ENCODE data around the gene SLC35G2. TPM values are rescaled to one million over a fixed set of nuclear protein-coding genes. Genes with fewer than 3 reads are reported as not detected.
"Not testable (repeated sequence)": the region's sequence is repeated elsewhere in the genome, so short reads cannot be mapped to it uniquely, and the experiment has no call there.

The SLC35G2 gene
- 1.6 TPM for polyA plus RNA-seq (2012; ENCODE audit: missing spikeins)

DNA sequence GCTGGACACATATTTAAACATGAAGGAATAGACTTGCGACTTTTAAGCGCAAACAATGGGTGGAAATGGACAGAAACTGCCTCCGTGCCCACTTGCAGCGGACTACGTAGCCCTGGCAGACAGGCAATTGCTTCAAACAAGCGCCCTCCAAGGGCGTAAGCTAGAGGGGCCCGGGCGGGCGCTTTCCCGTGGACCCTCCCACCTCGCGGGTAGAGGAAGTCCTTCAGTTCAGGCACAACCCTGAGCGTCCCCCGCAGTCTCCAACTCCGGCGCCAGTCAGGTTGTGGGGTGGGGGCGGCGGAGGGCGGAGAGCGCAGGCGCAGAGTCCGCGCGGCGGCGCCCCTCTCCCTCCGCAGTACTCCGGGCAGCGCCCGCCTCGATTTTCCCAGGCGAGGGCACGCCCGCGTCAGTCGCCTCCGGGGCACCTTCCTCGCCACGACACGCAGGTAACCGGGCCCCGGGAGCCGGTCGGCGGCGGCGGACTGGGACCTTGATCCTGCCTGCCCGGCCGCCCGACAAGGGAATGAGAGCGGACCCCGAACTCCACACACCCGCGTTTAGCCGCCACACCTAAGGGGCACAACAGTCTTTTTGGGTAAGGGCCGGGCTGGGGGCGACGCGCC, at the start of gene SLC35G2:
SLC35G2 (plus strand) TSS at position 358 of the 623 bp plus-strand sequence. CDS start 35,335 bp downstream, outside the sequence.
- FAIRE-seq (no peak), DNase-seq (ENCODE audit: insufficient read length) (no peak)
- TF ChIP-seq TAF1 (IDR thresholded peaks at IDR 0.05; ENCODE audit: borderline replicate concordance, low read depth, low read length) (no peak), POLR2A (IDR thresholded peaks at IDR 0.05; ENCODE audit: low read depth, low read length) (no peak; the same call in 1 of the 2 replicates), POLR2AphosphoS5 (IDR thresholded peaks at IDR 0.05; ENCODE audit: low read depth, low read length) (no peak)

DNA sequence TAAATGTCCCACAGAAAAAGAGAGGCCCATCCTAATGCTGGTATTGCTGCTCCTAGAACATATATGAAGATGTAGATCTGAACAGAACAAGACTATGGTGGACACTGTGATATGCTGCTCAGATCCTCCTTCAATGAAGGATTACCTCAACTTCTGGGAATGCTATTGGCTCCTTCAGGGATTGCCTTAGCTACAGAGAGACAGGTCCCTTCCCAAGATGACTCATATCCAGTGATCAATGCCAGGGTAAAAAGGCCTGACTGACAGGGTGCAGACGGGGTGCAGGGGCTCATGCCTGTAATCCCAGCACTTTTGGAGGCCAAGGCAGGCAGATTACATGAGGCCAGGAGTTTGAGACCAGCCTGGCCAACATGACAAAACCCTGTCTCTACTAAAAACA, 46.2 kb upstream of the SLC35G2 start:
- no peak for DNase-seq (ENCODE audit: insufficient read length)
- TF ChIP-seq POLR2AphosphoS5 (IDR thresholded peaks at IDR 0.05; ENCODE audit: low read depth, low read length) (no peak), TAF1 (IDR thresholded peaks at IDR 0.05; ENCODE audit: borderline replicate concordance, low read depth, low read length) (no peak), POLR2A (IDR thresholded peaks at IDR 0.05; ENCODE audit: low read depth, low read length) (no peak)
- no peak for FAIRE-seq

DNA sequence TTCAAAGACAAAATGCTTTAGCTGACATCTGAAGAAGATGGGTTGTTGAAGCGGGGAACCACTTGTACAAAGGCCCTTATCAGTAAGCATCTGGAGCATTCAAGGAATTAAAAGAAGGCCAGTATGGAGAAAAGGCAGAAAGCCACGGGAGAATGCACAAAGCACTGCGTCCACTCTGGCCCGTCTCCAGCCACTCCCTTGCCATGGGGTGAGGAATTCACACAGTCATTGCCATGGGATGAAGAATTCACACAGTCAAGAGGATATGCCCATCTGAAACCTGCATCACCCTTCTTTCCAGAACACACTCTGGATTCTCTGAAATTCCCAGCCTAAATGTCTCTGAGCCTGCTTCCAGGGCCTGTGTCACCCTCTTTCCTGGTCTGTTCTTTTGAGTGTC, 40.1 kb upstream of the SLC35G2 start:
- no peak for TF ChIP-seq POLR2AphosphoS5 (IDR thresholded peaks at IDR 0.05; ENCODE audit: low read depth, low read length)
- TF ChIP-seq POLR2A (IDR thresholded peaks at IDR 0.05; ENCODE audit: low read depth, low read length), result no peak
- no peak for TF ChIP-seq TAF1 (IDR thresholded peaks at IDR 0.05; ENCODE audit: borderline replicate concordance, low read depth, low read length)
- DNase-seq (ENCODE audit: insufficient read length) (no peak), FAIRE-seq (no peak)

DNA sequence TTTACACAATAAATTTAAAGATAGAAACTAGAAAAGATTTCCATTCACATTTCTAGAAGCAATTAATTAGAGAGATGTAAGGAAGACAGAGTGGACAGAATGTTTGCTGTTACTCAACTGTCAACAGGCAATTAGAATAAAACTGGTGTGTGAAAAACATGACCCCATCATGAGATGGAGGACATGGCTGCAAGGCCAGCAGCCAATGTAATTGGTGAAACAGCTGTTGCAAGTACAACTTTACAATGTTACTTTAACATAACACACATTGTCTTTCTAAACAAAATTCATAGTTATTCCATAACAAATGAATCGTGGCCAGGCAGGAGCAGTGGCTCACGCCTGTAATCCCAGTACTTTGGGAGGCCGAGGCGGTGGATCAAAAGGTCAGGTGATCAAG, 38.2 kb upstream of the SLC35G2 start:
- DNase-seq (ENCODE audit: insufficient read length), result no peak

DNA sequence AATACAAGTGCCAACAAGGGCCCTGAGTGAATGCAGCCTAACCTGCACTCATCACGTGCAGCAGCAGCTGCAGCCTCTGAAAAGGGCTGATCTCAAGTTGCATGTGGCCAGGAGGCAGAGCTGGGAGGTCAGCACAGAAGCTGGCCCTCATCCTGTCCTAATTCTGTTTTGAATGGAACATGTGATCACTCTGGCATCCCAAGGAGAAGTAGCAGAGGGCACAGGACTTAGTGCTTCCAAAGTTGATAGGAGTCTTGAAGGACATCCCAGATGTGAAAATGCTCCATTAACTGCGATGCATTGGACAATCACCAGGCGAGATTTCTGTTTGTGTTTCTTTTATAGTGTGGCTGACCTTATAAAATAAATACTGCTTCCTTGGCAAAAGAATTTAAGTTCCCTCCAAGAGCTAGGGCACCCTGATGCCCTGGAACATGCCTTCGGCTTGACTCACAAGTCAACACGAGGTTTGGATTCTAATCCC, 35.2 kb upstream of the SLC35G2 start:
- DNase-seq (ENCODE audit: insufficient read length), result no peak
- no peak for FAIRE-seq
- TF ChIP-seq TAF1 (IDR thresholded peaks at IDR 0.05; ENCODE audit: borderline replicate concordance, low read depth, low read length) (no peak), POLR2AphosphoS5 (IDR thresholded peaks at IDR 0.05; ENCODE audit: low read depth, low read length) (no peak), POLR2A (IDR thresholded peaks at IDR 0.05; ENCODE audit: low read depth, low read length) (no peak)

More for the DNA sequence above, 38.2 kb upstream of the SLC35G2 start:
- TF ChIP-seq TAF1 (IDR thresholded peaks at IDR 0.05; ENCODE audit: borderline replicate concordance, low read depth, low read length), result no peak
- no peak for TF ChIP-seq POLR2AphosphoS5 (IDR thresholded peaks at IDR 0.05; ENCODE audit: low read depth, low read length)
- no peak for TF ChIP-seq POLR2A (IDR thresholded peaks at IDR 0.05; ENCODE audit: low read depth, low read length)
- FAIRE-seq, result no peak

DNA sequence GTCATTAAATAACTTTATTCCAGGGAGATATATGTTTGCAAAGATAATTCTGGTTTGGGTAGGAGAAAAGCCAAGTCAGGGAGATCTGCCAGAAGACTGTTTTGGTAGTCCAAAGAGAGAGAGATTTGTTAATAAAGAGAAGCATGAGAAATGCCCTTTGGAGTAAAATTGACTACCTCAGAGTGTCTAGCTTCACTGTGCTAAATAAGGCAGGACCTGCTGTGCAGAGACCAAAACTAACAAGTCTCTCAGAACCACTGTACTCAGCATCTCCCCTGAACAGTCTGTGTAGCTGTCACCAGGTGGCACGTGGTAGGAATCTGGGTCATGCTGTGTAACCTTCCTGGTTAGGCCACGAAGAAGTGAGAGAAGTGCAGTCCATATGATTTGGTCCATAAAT, 31.6 kb upstream of the SLC35G2 start:
- peak; percentile 24 for DNase-seq (ENCODE audit: insufficient read length)
- no peak for FAIRE-seq
- no peak for TF ChIP-seq TAF1 (IDR thresholded peaks at IDR 0.05; ENCODE audit: borderline replicate concordance, low read depth, low read length)
- TF ChIP-seq POLR2A (IDR thresholded peaks at IDR 0.05; ENCODE audit: low read depth, low read length), result no peak
- no peak for TF ChIP-seq POLR2AphosphoS5 (IDR thresholded peaks at IDR 0.05; ENCODE audit: low read depth, low read length)

DNA sequence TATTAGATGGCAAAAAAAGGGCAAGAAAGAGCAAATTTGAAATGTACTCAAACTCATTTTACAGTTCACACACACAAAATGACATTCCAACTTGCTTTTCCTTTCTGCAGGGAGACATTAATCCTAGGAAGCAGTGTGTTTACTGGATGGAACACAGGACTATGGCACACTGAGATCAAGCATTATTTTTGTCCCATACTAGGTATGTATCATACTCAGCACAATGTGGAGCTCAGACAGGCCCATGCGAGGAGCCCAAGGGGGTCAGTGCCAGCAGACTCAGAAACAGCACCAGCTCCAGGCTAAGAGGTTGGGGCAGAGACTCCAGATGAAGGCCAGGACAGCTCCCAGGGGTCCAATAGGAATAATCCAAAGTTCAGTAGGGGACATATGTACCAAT, 30.8 kb upstream of the SLC35G2 start:
- TF ChIP-seq TAF1 (IDR thresholded peaks at IDR 0.05; ENCODE audit: borderline replicate concordance, low read depth, low read length), result no peak
- TF ChIP-seq POLR2AphosphoS5 (IDR thresholded peaks at IDR 0.05; ENCODE audit: low read depth, low read length), result no peak
- TF ChIP-seq POLR2A (IDR thresholded peaks at IDR 0.05; ENCODE audit: low read depth, low read length), result no peak
- FAIRE-seq (no peak), DNase-seq (ENCODE audit: insufficient read length) (no peak)

DNA sequence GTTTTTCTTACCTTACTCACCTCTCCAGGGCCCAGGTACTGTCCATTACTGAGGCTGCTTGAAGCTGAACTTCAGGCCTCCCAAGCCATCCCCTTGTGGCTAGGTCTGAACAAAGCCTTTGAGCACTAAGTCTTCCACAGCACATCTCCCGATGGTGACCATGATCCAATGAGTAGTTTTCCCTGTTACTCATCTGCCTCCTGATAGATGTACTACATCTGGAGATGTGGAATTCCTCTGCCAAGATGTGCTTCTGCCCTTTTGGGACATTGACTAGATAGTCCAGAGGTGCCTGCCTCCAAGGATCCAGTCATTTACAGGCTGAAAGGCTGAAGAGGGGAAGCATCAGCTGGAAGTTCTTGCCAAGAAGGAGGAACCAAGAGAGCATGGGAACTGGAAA, 28.9 kb upstream of the SLC35G2 start:
- no peak for TF ChIP-seq POLR2A (IDR thresholded peaks at IDR 0.05; ENCODE audit: low read depth, low read length)
- TF ChIP-seq POLR2AphosphoS5 (IDR thresholded peaks at IDR 0.05; ENCODE audit: low read depth, low read length), result no peak
- TF ChIP-seq TAF1 (IDR thresholded peaks at IDR 0.05; ENCODE audit: borderline replicate concordance, low read depth, low read length), result no peak
- FAIRE-seq (no peak), DNase-seq (ENCODE audit: insufficient read length) (no peak)

DNA sequence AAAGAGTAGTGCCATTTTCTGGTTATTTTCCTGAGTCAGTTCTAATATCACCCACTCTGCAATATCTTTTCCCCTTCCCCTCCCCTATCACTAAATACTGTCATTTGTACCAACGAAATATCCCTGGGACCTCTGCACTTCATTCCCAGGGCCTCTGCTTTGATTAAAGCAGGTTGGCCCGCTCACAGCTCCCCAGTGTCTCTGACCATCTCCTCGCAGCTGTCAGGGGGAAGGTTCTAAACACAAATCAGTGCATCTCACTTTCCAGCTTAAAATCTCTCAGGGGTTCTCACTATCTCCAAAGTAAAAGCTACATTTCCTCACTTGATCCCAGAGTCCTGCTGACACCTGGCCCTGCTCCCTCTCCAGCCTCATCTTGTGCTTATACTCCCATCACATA, 28.1 kb upstream of the SLC35G2 start:
- DNase-seq (ENCODE audit: insufficient read length) (no peak), FAIRE-seq (no peak)
- TF ChIP-seq POLR2A (IDR thresholded peaks at IDR 0.05; ENCODE audit: low read depth, low read length), result no peak
- TF ChIP-seq TAF1 (IDR thresholded peaks at IDR 0.05; ENCODE audit: borderline replicate concordance, low read depth, low read length), result no peak
- TF ChIP-seq POLR2AphosphoS5 (IDR thresholded peaks at IDR 0.05; ENCODE audit: low read depth, low read length), result no peak

DNA sequence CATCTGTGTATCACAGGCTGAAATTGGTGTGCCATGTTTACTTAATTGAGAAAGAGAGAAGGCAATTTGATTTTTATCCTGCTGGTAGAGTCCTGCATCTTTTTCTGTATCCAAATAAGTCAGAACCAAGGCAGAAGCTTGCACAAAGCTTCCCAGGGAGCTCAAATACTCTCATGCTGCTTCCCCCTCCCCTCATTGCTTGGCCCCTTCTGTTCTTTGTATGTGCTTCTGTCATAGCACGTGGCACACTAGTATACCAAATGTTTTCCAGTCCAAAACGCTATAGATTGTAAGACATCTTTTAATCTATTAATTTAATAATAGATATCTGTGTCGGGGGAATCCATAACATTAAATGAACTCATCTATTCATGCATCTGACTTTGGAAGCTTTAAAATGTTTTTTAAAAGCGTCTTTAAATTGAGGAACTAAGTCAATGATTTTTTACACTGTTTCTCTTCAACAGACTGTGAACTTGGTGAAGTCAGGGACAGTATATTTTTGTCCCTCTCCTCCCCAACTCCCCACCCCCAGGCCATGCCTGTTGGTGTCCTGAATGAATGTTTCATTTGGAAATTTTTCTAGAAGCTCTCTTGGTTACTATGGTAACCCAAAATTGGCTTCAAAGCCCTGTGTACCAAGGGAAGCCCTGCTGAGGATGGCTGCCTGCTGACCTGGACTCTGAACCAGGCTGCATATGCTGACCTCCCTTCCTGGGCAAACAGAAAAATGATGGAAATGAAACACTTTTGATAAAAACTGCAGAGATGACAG, 26.2 kb upstream of the SLC35G2 start:
- FAIRE-seq (no peak), DNase-seq (ENCODE audit: insufficient read length) (no peak)
- TF ChIP-seq TAF1 (IDR thresholded peaks at IDR 0.05; ENCODE audit: borderline replicate concordance, low read depth, low read length), result no peak
- no peak for TF ChIP-seq POLR2A (IDR thresholded peaks at IDR 0.05; ENCODE audit: low read depth, low read length)
- no peak for TF ChIP-seq POLR2AphosphoS5 (IDR thresholded peaks at IDR 0.05; ENCODE audit: low read depth, low read length)

DNA sequence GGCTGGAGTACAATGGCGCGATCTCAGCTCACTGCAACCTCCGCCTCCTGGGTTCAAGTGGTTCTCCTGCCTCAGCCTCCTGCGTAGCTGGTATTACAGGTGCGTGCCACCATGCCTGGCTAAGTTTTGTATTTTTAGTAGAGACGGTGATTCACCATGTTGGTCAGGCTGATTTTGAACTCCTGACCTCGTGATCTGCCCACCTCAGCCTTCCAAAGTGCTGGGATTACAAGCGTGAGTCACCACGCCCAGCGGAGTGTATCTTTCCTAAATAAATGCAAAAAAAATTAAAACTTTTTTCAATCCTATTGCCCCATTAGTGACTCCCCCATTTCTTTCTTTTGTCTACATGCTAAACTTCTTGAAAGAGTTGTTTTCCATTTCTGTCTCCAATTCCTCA, 17.8 kb upstream of the SLC35G2 start:
- not testable (repeated sequence) for DNase-seq (ENCODE audit: insufficient read length); FAIRE-seq

DNA sequence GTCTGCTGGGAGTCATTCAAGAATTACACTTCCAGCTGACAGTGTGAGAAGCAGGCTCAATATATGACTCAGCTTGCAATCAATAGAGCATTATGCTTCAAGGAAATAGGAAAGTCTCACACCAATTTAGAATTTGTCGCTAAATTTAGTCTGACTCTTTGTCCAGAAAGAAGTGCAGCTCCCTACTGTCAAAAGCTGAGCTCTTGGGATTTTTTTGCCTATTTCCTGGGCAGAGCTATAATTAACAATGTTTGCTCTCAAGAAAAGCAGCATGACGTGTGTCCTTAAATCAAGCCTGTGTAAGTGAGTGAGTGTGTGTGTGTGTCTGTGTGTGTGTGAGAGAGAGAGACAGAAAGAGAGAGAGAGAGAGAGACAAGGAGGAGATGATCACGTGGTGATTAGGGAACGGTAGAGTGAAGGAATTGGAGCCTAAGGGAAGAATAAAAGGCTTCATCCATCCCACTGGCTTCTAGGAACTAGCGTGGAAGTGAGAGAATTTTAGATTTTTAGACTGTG, 16.4 kb upstream of the SLC35G2 start:
- FAIRE-seq (no peak), DNase-seq (ENCODE audit: insufficient read length) (no peak)
- TF ChIP-seq TAF1 (IDR thresholded peaks at IDR 0.05; ENCODE audit: borderline replicate concordance, low read depth, low read length), result no peak
- no peak for TF ChIP-seq POLR2A (IDR thresholded peaks at IDR 0.05; ENCODE audit: low read depth, low read length)
- TF ChIP-seq POLR2AphosphoS5 (IDR thresholded peaks at IDR 0.05; ENCODE audit: low read depth, low read length), result no peak

Measured in GM12892 (cell line).